MM.1S (cell line): ENCODE measurements around the gene ZSCAN29.

ENCODE experiments used
- CTCF ChIP-seq: fragments of 300-600 bp; sonication (generic); IDR thresholded peaks from 2 replicates; pipeline ENCODE4 v1.5.1; 2016; ENCODE audit warnings: antibody characterized with exemption, low read length, mixed read lengths
- EZH2 ChIP-seq: fragments of 300-600 bp; sonication (generic); optimal IDR thresholded peaks from 2 replicates; pipeline ENCODE3; 2017; ENCODE audit warnings: low read depth, mild to moderate bottlenecking, antibody characterized with exemption, low read length, mixed read lengths
- EZH2phosphoT487 ChIP-seq: fragments of 300-600 bp; sonication (generic); IDR thresholded peaks from 2 replicates; pipeline ENCODE4 v1.6.1; 2018; ENCODE audit warnings: antibody characterized with exemption, low read length

- no peak for TF ChIP-seq CTCF
- TF ChIP-seq EZH2 = no peak
- no peak for TF ChIP-seq EZH2phosphoT487
These were observed 23.7 kb downstream of the ZSCAN29 start for GRCh38 chr15:43347114-43347513.
